Measurements from ENCODE around the gene HOXB2.

The HOXB2 gene

DNA sequence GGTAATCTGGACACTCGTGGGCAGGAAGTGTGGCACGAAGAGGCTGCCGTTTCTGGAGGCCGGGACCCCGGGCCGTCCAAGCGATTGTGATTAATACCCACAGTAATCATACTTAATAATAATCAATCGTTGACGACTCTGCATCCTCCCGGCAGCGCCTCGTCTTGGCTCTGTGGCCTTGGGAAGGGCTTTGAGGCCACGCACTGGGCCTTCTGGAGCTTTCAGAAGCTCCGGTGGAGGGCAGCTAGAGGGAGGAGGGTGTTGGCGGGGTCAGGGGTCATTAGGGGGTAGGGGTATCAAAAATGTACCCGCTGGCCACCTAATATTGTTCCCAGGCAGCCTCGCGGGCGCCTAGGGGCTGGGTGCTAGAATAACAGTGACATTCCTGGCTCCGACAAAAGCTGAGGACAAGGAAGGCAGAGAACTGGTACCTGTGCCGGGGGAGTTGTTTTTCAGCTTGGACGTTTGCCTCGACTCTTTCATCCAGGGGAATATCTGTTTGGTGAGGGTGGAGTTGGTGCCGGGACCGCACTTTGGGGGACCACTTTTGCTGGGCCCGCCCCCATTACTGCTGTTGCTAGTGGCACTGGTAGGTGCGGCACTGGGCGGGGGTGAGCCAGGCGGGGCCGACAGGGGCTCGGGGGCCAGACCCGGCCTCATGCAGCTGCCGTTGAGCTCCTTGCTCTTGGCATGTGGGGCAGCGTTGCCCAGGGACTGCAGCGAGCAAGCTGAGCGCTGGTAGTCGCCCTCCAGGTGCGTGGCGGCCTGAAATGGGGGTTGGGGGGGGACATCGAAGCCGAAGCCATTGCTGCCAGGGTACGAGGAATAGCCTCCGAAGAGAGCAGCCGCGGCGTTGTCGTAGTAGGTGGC, 6.9 kb upstream of the HOXB2 start:
- DNase-seq, result no peak

DNA sequence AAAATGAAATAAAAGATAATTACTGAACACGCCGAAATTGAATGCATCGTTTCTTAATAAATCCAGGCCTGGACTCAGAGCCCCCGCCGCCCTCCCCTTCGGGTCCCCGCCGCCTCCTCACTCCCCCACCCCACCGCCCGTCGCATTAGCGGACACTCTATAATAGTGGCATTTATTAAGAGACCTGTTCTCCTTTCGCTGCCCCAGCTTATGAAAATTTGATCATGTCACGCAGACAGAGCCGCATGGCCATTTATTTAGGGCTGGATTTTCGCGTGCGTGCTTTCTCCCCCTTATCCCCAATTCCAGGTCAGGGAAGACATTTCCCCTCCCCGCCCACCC, 6.3 kb upstream of the HOXB2 start:
- DNase-seq, result no peak

DNA sequence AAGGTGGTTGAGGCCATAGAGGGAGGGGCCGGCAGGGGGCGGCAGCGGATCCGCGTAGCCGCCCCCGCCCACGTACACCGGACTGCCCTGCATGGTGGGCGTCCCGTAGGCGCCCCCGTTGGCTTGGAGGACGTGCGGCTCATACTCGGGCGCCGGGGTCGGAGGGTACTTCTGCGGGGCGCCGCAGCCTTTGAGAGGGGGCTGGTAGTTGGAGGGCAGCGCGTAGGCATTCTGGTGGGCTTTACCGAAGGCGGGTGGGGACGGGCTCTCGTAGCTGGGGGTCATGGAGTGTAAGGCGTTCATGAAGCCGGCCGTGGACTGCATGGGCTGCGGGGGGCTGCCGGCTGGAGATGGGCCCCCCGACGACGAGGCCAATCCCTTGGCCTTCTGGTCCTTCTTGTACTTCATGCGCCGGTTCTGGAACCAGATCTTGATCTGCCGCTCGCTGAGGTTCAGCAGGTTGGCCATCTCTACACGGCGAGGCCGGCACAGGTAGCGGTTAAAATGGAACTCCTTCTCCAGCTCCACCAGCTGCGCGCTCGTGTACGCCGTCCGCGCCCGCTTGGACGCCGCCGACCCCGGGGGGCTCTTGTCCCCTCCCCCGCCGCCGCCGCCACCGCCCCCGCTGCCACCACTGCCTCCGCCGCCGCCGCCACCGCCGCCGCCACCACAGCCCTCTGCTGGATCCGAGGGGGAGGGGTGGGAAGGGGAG, 5.7 kb upstream of the HOXB2 start:
- DNase-seq, result no peak

DNA sequence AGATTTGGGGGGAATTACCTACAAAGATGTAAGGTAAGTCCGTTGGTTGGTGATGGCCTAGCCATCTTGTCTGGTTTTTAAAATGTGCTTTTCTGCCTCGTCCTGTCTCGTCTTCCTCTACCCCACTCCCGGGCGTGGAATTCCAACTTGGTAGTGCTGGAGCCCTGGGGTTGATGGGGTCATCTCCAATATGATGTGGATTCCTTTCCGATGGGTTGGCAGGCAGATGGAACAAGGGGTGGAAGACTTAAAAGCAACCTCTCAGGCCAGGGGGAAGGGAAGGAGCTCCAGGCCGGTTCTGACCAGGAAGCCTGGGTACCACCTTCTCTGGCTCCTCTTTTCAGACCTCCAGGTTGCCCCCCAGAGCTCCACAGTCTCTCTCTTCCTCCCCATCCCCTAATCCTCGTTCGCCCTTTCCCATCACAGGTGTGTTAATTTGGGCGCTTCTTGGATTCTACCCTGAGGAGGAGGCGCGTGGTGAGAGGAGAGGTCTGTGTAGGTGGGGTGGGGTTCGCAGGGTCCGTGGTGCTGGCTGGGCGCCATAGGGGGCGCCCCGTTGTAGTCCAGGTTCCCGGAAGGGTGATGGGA, 5.1 kb upstream of the HOXB2 start:
- no peak for DNase-seq

DNA sequence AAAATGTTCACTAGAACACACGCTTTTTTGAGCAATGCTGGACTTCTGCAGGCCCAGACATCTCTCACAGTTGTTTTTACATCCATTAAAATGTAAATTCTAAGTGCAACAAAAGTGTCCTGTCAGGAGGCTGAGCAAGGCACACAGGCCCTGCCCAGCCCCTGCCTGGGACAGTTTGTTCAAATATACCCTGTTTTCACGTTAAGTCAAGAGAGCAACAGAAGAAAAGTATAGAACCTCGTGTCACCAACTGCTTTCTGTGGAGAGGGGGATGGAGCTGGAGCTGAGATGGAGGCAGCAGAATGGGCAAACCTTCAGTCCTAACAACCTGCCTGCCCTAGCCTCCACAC, 4.3 kb upstream of the HOXB2 start:
- no peak for DNase-seq

DNA sequence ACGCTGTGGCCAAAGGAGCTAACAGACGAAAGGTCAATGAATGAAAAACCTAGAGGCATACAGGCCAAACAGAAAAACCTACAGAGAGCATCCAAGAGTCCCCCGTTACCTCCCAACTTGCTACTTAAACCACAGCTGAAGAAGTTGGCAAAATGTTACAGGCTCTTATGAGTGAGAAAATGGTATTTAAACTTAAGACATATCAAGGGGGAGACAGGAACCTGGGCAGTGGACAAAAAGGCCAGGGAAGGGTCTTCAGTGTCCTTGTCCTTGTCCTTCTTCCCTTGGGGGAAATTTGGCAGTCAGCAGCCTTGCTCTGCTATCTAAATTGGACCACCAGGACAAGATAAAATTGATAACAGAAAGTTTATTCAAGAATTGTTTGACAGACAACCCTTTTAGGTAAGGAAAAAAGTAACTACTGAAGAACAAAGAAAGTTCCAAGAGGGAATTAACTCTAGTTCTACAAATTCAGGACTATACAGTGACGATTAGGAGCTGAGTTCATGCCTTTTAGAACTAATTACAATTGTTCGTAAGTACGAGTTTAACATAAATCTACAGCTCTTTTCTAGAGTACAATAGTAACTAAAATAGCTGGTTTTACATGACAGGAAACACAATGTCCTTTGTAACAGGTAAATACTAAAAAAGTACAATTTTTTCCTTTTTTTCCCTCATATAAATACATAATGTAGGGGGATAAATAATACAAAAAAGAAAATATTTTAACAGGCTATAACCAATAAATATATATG, 3.8 kb upstream of the HOXB2 start:
- no peak for DNase-seq

DNA sequence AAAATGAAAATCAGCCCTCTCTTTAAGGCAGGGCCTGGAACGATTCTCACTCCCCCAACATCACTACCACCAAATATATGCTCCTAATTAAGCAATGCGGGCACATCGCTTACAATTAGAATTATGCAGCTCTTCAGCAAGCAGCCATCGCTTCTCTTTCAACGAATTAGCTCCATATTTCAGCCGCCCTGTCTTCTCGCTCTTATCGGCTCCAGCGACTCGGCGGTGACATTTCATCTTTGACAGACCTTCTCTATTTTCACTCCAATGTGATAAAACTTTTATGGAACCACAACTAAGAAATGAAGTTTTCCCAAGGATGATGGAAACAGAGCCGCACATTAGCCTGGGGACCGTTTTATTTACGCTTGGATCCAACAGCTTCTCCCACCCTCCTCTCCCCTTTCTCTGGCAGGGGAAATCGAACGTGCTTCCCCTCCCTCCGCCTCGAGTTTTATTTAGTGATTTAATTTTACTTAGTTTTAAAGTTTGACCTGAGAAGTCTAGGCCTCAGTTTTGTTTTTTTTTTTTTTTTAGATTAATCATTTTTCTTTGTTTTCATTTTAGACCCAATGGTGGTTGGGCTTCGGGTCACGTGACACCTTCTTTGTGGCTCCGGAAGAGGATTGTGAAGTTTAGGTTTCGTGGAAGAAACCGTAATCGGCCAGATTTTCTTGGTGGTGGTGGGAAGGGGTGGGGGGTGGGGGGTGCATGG, 3.1 kb upstream of the HOXB2 start:
- DNase-seq, result peak in 1 of 2 donors; percentile 13

DNA sequence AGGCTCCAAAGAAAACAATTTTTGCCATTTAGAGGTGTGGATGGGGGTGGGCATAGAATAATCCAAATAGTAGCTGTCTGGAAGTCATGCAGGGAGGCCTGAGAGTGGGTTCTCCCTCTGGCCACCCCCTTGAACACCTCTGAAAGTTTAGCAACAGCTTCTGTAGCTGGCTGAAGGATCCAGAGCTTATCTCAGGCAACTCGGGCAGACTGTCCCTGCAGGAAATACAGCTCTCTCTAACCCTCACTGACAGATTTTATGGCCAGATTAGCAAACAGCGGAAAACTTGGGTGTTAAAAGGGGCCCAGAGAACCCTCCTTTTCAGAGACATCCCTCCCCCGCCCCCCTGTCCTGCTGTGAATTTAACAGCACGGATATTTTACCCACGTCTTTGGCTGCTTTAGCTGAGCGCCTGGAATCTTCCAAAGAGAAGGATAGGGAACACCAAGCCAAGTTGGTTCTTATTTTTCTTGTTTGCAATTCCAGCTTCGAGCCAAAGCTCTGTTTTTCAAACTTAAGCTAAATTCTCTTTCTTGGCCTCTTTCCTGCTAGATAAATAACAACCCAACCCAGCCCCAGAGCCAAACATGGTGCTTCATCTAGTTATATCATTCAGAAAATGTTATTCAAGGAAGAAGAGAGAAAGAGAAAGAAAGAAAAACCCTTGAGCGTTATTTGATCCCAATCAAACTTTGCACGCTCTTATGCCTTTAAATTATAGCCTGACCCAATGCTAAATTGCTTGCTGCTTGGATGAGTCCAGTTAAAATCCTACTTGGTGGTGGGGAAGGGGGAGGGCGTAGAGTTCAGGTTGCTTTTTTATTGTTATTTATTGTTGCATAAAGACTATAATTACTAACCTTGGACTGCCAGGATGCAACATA, 2.3 kb upstream of the HOXB2 start:
- no peak for DNase-seq

DNA sequence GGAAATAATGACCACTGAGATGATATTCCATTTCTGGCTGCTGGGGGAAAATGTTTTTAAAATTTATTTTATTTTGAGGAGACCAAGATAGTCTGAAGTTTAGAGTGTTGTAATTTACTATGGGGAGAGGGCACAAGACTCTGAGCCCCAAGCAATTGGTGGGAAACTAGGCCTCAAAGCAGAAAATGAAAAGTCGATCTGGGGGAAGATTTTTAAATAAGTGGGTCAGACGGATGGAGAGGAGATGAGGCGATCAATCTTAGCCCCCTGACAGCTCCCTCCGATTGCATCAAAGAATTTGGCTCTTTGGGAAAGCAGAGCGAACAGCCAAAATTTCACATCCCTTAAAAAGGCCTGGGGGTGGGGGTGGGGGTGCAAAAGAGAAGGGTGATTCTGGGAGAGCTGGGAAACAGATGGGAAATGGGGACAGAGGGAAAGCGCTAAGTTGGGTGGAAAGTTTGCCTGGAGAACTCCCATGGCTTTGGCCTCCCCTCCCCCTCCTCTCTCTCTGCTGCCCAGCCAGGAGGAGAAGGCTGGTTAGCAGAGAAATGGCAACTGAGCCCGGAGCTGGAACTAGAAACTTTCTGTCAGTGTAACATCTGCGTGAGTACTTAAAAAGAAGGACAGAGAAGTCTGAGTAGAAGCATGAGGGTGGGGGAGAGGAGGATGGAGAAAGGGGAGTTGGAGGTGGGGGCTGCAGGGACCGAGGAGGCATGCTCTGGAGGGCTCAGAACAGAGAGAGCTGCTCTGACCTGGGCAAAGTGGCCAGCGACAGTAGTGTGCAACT, 1.4 kb upstream of the HOXB2 start:
- no peak for DNase-seq

DNA sequence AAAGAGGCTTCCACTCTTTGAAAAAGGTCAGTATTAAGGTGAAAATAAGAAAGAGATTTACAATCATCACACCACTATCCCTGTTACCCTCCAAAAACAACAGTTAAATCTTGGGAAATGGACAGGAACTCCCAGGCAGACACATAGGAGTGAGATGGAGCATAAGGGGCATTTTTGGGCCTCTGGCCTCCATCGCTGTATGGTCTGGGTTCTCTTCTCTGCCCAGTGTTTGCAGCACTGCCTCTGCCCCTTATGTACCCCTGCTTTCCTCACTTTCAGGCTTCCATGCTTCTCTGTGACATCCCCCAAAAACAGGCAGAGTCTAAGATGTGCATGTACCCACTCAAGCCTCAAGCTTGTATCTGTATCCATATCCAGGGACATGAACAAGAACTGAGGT, 630 bp upstream of the HOXB2 start:
- no peak for DNase-seq

DNA sequence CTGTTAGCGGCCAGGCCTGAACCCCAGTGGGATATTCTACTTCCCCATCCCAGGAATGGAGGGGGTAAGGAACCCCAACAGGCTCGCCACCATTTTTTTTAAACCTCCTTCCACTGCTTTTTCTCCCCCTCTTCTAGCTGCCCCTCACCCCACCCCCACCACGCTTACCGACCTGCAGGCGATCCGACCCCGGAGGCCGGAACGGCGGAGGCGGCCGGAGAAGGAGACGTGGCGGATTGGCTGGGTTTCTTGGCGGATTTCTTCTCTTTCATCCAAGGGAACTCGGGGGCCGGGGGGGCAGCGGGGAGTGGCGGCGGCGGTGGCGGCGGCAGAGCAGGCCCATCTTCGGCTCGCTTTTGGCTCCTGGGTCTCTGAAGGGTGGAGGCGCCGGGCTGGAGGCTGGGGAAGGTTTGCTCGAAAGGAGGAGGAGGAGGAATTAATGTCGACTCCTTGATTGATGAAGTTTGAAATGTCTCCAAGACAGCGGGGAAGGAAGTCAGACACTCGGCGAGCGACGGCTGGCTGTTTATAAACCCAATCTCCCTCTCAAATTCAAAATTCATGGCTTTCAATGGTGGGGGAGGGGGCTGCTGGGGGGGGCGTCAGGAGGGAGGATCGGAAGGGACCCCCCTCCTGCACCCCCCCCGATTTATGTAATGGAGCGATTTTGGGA, 424 bp downstream of the HOXB2 start:
- DNase-seq, result peak in 1 of 2 donors; percentile 15

DNA sequence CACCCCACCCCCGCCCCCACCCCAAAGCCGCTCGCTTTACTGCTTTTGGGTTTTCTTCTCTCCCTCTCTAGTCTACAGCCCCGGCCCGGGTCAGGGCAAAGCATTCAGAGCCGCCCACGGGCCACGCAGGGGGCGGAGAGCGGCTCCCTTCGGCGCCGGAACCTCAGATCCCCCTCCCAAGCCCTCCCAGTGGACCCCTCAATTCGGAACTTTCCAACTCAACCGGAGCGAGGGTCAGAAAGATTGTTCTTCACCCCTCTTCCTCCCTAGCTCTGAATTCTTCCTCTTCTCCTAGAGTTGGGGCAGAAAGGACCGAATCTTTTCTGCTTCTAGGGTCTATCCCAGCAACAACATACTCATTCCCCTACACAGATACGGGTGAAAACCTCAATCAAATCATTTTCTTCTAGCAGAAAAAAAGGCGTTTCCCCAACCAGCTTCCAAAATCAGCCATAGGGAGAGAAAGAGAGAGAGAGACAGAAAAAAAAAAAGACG, 1.0 kb downstream of the HOXB2 start:
- DNase-seq, result peak in 1 of 2 donors; percentile 9

DNA sequence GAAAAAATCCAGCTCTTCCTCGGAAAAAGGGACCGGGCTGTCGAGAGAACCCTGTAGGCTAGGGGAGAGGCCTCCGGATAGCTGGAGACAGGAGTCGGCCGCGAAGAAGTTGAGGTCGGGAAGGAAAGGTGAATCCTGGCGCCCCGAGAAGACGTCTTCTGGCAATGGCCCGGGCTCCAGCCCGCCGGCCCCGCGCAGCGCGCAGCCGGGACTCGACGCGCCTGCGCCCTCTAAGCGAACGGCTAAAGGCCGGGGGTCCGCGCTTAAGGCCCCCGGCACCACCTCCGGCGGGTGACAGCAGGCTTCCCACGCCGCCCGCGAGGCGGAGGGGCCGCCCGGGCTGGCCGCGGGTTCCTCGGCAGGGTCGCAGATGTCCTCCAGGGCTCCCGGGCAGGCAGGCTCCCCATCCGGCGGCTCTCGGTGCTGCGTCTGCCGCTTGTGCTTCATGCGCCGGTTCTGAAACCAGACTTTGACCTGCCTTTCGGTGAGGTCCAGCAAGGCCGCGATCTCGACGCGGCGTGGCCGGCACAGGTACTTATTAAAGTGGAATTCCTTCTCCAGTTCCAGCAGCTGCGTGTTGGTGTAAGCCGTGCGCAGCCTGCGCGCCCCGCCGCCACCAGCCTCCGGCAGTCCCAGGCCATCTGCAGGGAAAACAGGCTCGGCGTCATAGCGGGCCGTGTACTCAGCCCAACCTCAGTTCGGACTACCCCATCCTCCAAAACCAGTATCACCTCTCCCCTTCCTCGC, 1.6 kb downstream of the HOXB2 start:
- peak; percentile 8 to 44 for DNase-seq

DNA sequence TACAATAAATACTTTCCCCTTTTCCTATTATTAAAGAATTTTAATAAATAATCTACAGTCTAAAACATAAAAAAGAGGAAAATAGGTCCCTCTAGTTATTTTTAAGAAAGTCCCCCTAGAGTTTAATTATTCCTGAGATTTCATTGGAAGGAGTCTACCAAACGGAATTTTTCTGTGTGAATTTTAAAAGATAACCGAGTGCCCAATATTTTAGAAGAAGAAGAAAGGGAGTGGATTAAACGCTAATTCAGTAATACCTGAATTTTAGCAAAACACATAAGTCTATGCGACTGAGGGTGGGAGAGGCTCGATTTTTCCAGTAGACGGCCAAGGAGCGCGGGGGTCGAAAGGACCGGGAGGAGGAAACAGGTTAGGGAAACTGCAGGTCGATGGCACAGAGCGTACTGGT, 2.2 kb downstream of the HOXB2 start:
- no peak for DNase-seq

DNA sequence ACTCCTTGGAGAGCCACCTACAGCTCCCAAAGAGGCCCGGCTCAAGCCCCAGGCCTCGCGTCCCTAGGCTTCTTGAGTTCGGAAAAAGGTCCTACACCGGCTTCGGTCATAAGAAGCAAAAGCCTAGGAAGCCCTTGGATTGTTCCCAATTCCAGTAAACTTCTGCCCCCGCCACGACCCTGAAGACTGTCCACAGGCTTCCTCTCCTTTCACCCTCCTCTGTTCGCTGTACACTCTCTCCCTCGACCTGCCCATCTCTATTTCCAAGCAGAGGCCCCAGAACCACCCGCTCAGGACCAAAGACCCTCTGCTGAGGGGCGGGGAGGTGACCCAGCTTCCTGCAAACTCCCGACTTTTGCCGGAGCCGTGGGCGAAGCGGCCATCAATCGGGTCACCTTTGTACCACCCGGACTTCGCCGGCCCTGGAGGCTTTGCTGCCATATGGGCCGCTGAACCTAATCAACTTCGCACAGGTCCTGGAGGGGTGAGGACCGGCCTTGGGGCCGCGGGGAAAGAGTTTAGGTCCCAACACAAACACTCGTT, 2.7 kb downstream of the HOXB2 start:
- no peak for DNase-seq

DNA sequence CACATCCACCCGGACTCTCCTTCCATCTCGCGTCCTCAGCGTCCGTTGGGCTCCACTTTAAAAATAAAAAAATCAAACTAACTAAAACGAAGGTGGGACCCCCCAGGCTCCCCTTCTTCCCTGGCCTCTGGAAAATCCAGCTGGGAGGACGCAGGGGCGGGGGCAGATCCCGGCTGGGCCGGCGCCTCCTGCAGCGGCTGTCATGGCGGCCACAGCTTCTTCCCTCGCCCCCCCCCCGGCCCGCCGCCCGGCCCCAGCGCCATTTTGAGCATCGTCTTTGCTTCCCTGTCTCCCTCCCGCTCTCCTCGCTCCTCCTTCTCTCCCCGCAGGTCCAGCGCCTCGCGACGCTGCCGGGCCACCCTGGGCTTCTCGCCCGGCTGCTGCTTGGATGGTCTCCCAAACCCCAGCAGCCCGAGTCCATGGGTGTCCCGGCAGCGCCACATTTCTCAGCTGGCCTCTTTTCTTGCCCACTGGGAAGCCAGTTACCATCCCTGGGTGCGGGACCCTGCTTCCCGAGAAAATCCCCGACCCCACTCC, 3.3 kb downstream of the HOXB2 start:
- DNase-seq, result peak in 1 of 2 donors; percentile 18

DNA sequence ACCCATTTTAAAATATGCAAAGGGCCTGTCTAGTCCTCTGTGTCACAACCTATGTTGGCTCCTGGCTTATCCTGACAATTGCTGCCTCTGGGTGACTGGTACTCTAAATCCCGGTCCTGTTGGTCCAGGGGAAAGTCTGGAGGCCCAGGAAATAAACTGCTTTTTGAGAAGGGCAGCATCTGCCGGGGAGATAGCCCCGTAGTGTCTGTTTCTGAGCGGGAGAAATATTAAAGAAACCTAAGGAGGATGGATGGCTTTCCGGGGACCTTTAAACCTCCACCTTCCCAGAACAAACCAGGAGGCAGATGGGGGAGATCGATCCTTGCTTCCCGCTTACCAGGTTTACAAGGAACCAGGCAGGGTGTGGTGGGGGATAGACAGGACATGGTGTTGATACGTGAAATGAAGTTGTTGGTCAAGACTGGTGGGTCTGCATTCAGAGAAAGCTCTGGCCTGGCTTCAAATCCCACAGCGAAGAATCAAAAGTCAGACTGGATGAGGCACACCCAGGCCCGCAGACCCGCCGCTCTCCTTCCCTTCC, 3.8 kb downstream of the HOXB2 start:
- DNase-seq, result no peak

DNA sequence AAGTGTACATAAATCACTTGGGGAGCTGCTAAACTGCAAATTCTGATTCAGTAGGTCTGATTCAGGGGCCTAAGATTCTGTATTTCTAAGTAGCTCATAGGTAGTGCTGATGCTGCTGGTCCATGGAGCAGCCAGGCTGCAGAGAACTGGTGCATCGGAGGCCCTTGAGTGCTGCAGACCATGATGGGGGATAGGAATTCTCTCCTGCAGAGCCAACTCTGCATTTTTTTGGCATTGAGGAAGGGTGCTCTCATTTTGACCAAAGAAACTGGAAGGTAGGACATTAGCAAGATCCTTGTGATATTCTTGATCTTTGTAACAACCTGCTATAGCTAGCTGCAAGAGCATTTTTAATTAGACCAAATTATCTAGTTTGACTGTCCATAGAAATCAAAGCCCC, 4.7 kb downstream of the HOXB2 start:
- DNase-seq, result no peak
